ENCODE measurements around the gene OVOL1. TPM values are rescaled to one million over a fixed set of nuclear protein-coding genes. Genes with fewer than 3 reads are reported as not detected.
A peak's percentile ranks its signal among the peaks of the same experiment; 100 is the strongest.

Gene OVOL1
- total and polyA plus RNA-seq, 12 donors = 0.07 TPM; not detected in 11

GRCh38 chr11:65834202-65834601 is 47.3 kb downstream of the OVOL1 start:
- TF ChIP-seq CTCF (IDR thresholded peaks at IDR 0.05) (no peak), POLR2A (IDR thresholded peaks at IDR 0.05) (no peak)
- Histone ChIP-seq H3K9me3 (replicated peaks in 1 of 3) (no peaks in the 10 kb centered on the region), H3K27me3 (no peaks in the 10 kb centered on the region), H3K4me1 (replicated peaks in 1 of 2) (peaks cover 0 to 5% of the 10 kb centered on the region in 2 donors), H3K36me3 (replicated peaks in 1 of 2) (no peaks in the 10 kb centered on the region), H3K27ac (no peak overlapping the region), H3K4me3 (peak overlapping the region in 1 of 4 donors; percentile 90)
- no peak for DNase-seq
- 33 to 50% (median 39%) methylated on average over 6 of the region's 6 CpGs for WGBS, 4 donors
- intact Hi-C loops (cut with DNase I) = no loop called here

- 76 to 92% (median 90%) methylated on average over 4 of the region's 4 CpGs for WGBS, 4 donors
- TF ChIP-seq POLR2A (IDR thresholded peaks at IDR 0.05) = no peak
- TF ChIP-seq CTCF (IDR thresholded peaks at IDR 0.05) = no peak
- intact Hi-C loops (cut with DNase I) = no loop called here
- no peaks in the 10 kb centered on the region for H3K27me3 ChIP-seq
- H3K27ac ChIP-seq = no peak overlapping the region
- H3K9me3 ChIP-seq (replicated peaks in 1 of 3) = no peaks in the 10 kb centered on the region
- H3K4me1 ChIP-seq (replicated peaks in 1 of 2) = no peaks in the 10 kb centered on the region
- H3K4me3 ChIP-seq = no peak overlapping the region
- DNase-seq = no peak
- no peaks in the 10 kb centered on the region for H3K36me3 ChIP-seq (replicated peaks in 1 of 2)
Measured at GRCh38 chr11:65842144-65842543, 55.3 kb downstream of the OVOL1 start.

- Histone ChIP-seq H3K36me3 (replicated peaks in 1 of 2) (no peaks in the 10 kb centered on the region), H3K27me3 (no peaks in the 10 kb centered on the region), H3K4me3 (no peak overlapping the region), H3K27ac (no peak overlapping the region), H3K4me1 (replicated peaks in 1 of 2) (no peaks in the 10 kb centered on the region), H3K9me3 (replicated peaks in 1 of 3) (no peaks in the 10 kb centered on the region)
- intact Hi-C loops (cut with DNase I) = no loop called here
- WGBS, 4 donors = 87 to 95% (median 91%) methylated on average over 3 of the region's 3 CpGs
- no peak for DNase-seq
- TF ChIP-seq CTCF (IDR thresholded peaks at IDR 0.05) = no peak
- no peak for TF ChIP-seq POLR2A (IDR thresholded peaks at IDR 0.05)
Measured at GRCh38 chr11:65843811-65844210, 56.9 kb downstream of the OVOL1 start.

- Histone ChIP-seq H3K4me3 (no peak overlapping the region), H3K27me3 (no peaks in the 10 kb centered on the region), H3K9me3 (replicated peaks in 1 of 3) (no peaks in the 10 kb centered on the region), H3K36me3 (replicated peaks in 1 of 2) (no peaks in the 10 kb centered on the region), H3K4me1 (replicated peaks in 1 of 2) (no peaks in the 10 kb centered on the region), H3K27ac (no peak overlapping the region)
- no peak for DNase-seq
- TF ChIP-seq POLR2A (IDR thresholded peaks at IDR 0.05) = no peak
- no peak for TF ChIP-seq CTCF (IDR thresholded peaks at IDR 0.05)
- 80 to 86% (median 85%) methylated on average over 10 of the region's 10 CpGs for WGBS, 4 donors
- intact Hi-C loops (cut with DNase I) = no loop called here
Measured at GRCh38 chr11:65844231-65844872, 57.5 kb downstream of the OVOL1 start.

Other genes with a start within 250 kb of the OVOL1 start
- gene LTBP3, start 228.7 kb upstream of the OVOL1 start, total RNA-seq = 100 to 1,000 TPM in 7 of 9 donors, 10 to 100 TPM in 2; 43.4 to 362 (median 218) TPM
- 100 to 1,000 TPM in 2 of 3 donors, 10 to 100 TPM in 1; 40.2 to 323 (median 265) TPM for gene LTBP3, start 228.7 kb upstream of the OVOL1 start, polyA plus RNA-seq
- gene ZNRD2, start 216.6 kb upstream of the OVOL1 start, total RNA-seq = 10 to 100 TPM; 34.0 to 83.4 (median 51.2) TPM
- 100 to 1,000 TPM in 2 of 3 donors, 1 to 10 TPM in 1; 9.4 to 135 (median 120) TPM for gene ZNRD2, start 216.6 kb upstream of the OVOL1 start, polyA plus RNA-seq
- 10 to 100 TPM; 28.0 to 77.1 (median 41.7) TPM for gene FAM89B, start 214.5 kb upstream of the OVOL1 start, total RNA-seq
- gene FAM89B, start 214.5 kb upstream of the OVOL1 start, polyA plus RNA-seq = 10 to 100 TPM in 2 of 3 donors, 1 to 10 TPM in 1; 7.0 to 64.4 (median 50.1) TPM
- 10 to 100 TPM; 11.8 to 56.3 (median 35.2) TPM for gene EHBP1L1, start 211.0 kb upstream of the OVOL1 start, total RNA-seq
- gene EHBP1L1, start 211.0 kb upstream of the OVOL1 start, polyA plus RNA-seq = 10 to 100 TPM in 2 of 3 donors, 1 to 10 TPM in 1; 8.7 to 68.0 (median 33.9) TPM
- 1 to 10 TPM in 1 of 9 donors, under 1 TPM in 4, not detected in 4; 0.06 to 1.5 (median 0.23) TPM for gene KCNK7, start 191.3 kb upstream of the OVOL1 start, total RNA-seq
- 10 to 100 TPM in 1 of 3 donors, 1 to 10 TPM in 1, not detected in 1; 2.4 to 12.5 TPM for gene KCNK7, start 191.3 kb upstream of the OVOL1 start, polyA plus RNA-seq
- gene MAP3K11, start 172.8 kb upstream of the OVOL1 start, total RNA-seq = 10 to 100 TPM; 20.7 to 84.4 (median 55.7) TPM
- gene MAP3K11, start 172.8 kb upstream of the OVOL1 start, polyA plus RNA-seq = 100 to 1,000 TPM in 1 of 3 donors, 10 to 100 TPM in 2; 11.1 to 143 (median 85.2) TPM
- 10 to 100 TPM; 11.7 to 45.0 (median 41.2) TPM for gene PCNX3, start 171.3 kb upstream of the OVOL1 start, total RNA-seq
- 10 to 100 TPM in 2 of 3 donors, 1 to 10 TPM in 1; 9.0 to 29.9 (median 19.2) TPM for gene PCNX3, start 171.3 kb upstream of the OVOL1 start, polyA plus RNA-seq
- 100 to 1,000 TPM in 1 of 9 donors, 10 to 100 TPM in 8; 28.0 to 108 (median 74.1) TPM for gene SIPA1, start 149.0 kb upstream of the OVOL1 start, total RNA-seq
- gene SIPA1, start 149.0 kb upstream of the OVOL1 start, polyA plus RNA-seq = 100 to 1,000 TPM in 2 of 3 donors, 1 to 10 TPM in 1; 8.7 to 377 (median 171) TPM
- gene RELA, start 124.1 kb upstream of the OVOL1 start, total RNA-seq = 10 to 100 TPM; 19.3 to 76.2 (median 69.5) TPM
- 10 to 100 TPM; 38.2 to 64.6 (median 46.7) TPM for gene RELA, start 124.1 kb upstream of the OVOL1 start, polyA plus RNA-seq
- gene KAT5, start 74.8 kb upstream of the OVOL1 start, total RNA-seq = 10 to 100 TPM; 55.9 to 89.6 (median 62.8) TPM
- 100 to 1,000 TPM in 2 of 3 donors, 10 to 100 TPM in 1; 52.0 to 199 (median 107) TPM for gene KAT5, start 74.8 kb upstream of the OVOL1 start, polyA plus RNA-seq
- gene RNASEH2C, start 66.3 kb upstream of the OVOL1 start, total RNA-seq = 100 to 1,000 TPM in 6 of 9 donors, 10 to 100 TPM in 3; 69.7 to 170 (median 112) TPM
- 100 to 1,000 TPM in 1 of 3 donors, 10 to 100 TPM in 2; 13.5 to 109 (median 79.5) TPM for gene RNASEH2C, start 66.3 kb upstream of the OVOL1 start, polyA plus RNA-seq
- 10 to 100 TPM in 8 of 9 donors, 1 to 10 TPM in 1; 4.8 to 30.8 (median 17.2) TPM for gene AP5B1, start 6.1 kb upstream of the OVOL1 start, total RNA-seq
- 1 to 10 TPM; 1.9 to 8.2 (median 3.4) TPM for gene AP5B1, start 6.1 kb upstream of the OVOL1 start, polyA plus RNA-seq
- 1 to 10 TPM in 1 of 9 donors, under 1 TPM in 5, not detected in 3; 0.25 to 1.2 (median 0.46) TPM for gene SNX32, start 46.9 kb downstream of the OVOL1 start, total RNA-seq
- gene SNX32, start 46.9 kb downstream of the OVOL1 start, polyA plus RNA-seq = 1 to 10 TPM in 1 of 3 donors, under 1 TPM in 2; 0.11 to 1.1 (median 0.61) TPM
- gene CFL1, start 71.1 kb downstream of the OVOL1 start, total RNA-seq = 100 to 1,000 TPM; 354 to 765 (median 610) TPM
- gene CFL1, start 71.1 kb downstream of the OVOL1 start, polyA plus RNA-seq = 100 to 1,000 TPM; 217 to 752 (median 376) TPM
- 10 to 100 TPM; 17.5 to 53.7 (median 37.0) TPM for gene MUS81, start 73.4 kb downstream of the OVOL1 start, total RNA-seq
- gene MUS81, start 73.4 kb downstream of the OVOL1 start, polyA plus RNA-seq = 100 to 1,000 TPM in 2 of 3 donors, 10 to 100 TPM in 1; 16.1 to 147 (median 103) TPM
- gene EFEMP2, start 85.7 kb downstream of the OVOL1 start, total RNA-seq = 100 to 1,000 TPM in 2 of 9 donors, 10 to 100 TPM in 7; 30.3 to 111 (median 62.9) TPM
- 100 to 1,000 TPM in 1 of 3 donors, 10 to 100 TPM in 2; 20.3 to 156 (median 92.9) TPM for gene EFEMP2, start 85.7 kb downstream of the OVOL1 start, polyA plus RNA-seq
- 1 to 10 TPM in 3 of 9 donors, under 1 TPM in 4, not detected in 2; 0.28 to 3.4 (median 0.84) TPM for gene CTSW, start 92.8 kb downstream of the OVOL1 start, total RNA-seq
- 1 to 10 TPM in 2 of 3 donors, under 1 TPM in 1; 0.88 to 4.8 (median 2.9) TPM for gene CTSW, start 92.8 kb downstream of the OVOL1 start, polyA plus RNA-seq
- gene FIBP, start 101.4 kb downstream of the OVOL1 start, total RNA-seq = 100 to 1,000 TPM in 2 of 9 donors, 10 to 100 TPM in 7; 57.9 to 183 (median 72.4) TPM
- 10 to 100 TPM; 71.3 to 87.4 (median 72.5) TPM for gene FIBP, start 101.4 kb downstream of the OVOL1 start, polyA plus RNA-seq
- 100 to 1,000 TPM in 2 of 9 donors, 10 to 100 TPM in 7; 15.5 to 162 (median 59.1) TPM for gene CCDC85B, start 103.6 kb downstream of the OVOL1 start, total RNA-seq
- gene CCDC85B, start 103.6 kb downstream of the OVOL1 start, polyA plus RNA-seq = 100 to 1,000 TPM in 1 of 3 donors, 10 to 100 TPM in 1, under 1 TPM in 1; 0.16 to 124 (median 57.6) TPM
- gene FOSL1, start 113.3 kb downstream of the OVOL1 start, total RNA-seq = 10 to 100 TPM in 1 of 9 donors, 1 to 10 TPM in 8; 2.7 to 34.4 (median 3.2) TPM
- gene FOSL1, start 113.3 kb downstream of the OVOL1 start, polyA plus RNA-seq = 10 to 100 TPM; 12.0 to 32.4 (median 12.7) TPM
- gene C11orf68, start 132.0 kb downstream of the OVOL1 start, total RNA-seq = 10 to 100 TPM; 11.5 to 51.9 (median 25.9) TPM
- gene C11orf68, start 132.0 kb downstream of the OVOL1 start, polyA plus RNA-seq = 10 to 100 TPM; 22.9 to 32.4 (median 32.4) TPM
- gene DRAP1, start 132.4 kb downstream of the OVOL1 start, total RNA-seq = 100 to 1,000 TPM in 3 of 9 donors, 10 to 100 TPM in 6; 75.8 to 111 (median 92.3) TPM
- gene DRAP1, start 132.4 kb downstream of the OVOL1 start, polyA plus RNA-seq = 100 to 1,000 TPM in 2 of 3 donors, 10 to 100 TPM in 1; 63.7 to 269 (median 267) TPM
- under 1 TPM in 2 of 9 donors, not detected in 7; 0.24 to 0.33 TPM for gene TSGA10IP, start 158.4 kb downstream of the OVOL1 start, total RNA-seq
- under 1 TPM in 2 of 3 donors, not detected in 1; 0.03 to 0.32 TPM for gene TSGA10IP, start 158.4 kb downstream of the OVOL1 start, polyA plus RNA-seq
- 10 to 100 TPM; 16.9 to 47.4 (median 31.2) TPM for gene SART1, start 174.7 kb downstream of the OVOL1 start, total RNA-seq
- gene SART1, start 174.7 kb downstream of the OVOL1 start, polyA plus RNA-seq = 100 to 1,000 TPM in 2 of 3 donors, 10 to 100 TPM in 1; 31.5 to 351 (median 246) TPM
- 10 to 100 TPM; 16.1 to 49.0 (median 30.9) TPM for gene EIF1AD, start 215.1 kb downstream of the OVOL1 start, total RNA-seq
- gene EIF1AD, start 215.1 kb downstream of the OVOL1 start, polyA plus RNA-seq = 10 to 100 TPM; 15.5 to 35.6 (median 20.4) TPM
- 100 to 1,000 TPM in 4 of 9 donors, 10 to 100 TPM in 5; 63.1 to 212 (median 85.6) TPM for gene BANF1, start 215.4 kb downstream of the OVOL1 start, total RNA-seq
- 100 to 1,000 TPM; 268 to 364 (median 270) TPM for gene BANF1, start 215.4 kb downstream of the OVOL1 start, polyA plus RNA-seq
- gene CST6, start 224.9 kb downstream of the OVOL1 start, total RNA-seq = under 1 TPM in 1 of 9 donors, not detected in 8; 0.55 TPM
- gene CST6, start 224.9 kb downstream of the OVOL1 start, polyA plus RNA-seq = under 1 TPM in 1 of 3 donors, not detected in 2; 0.24 TPM
- gene CATSPER1, start 239.4 kb downstream of the OVOL1 start, total RNA-seq = under 1 TPM in 4 of 9 donors, not detected in 5; 0.20 to 0.47 (median 0.35) TPM
- 1 to 10 TPM in 1 of 3 donors, under 1 TPM in 2; 0.37 to 2.3 (median 0.61) TPM for gene CATSPER1, start 239.4 kb downstream of the OVOL1 start, polyA plus RNA-seq

Data from adrenal gland (tissue), 12 donors.